ENCODE data around the gene CYGB.

CYGB gene

DNA sequence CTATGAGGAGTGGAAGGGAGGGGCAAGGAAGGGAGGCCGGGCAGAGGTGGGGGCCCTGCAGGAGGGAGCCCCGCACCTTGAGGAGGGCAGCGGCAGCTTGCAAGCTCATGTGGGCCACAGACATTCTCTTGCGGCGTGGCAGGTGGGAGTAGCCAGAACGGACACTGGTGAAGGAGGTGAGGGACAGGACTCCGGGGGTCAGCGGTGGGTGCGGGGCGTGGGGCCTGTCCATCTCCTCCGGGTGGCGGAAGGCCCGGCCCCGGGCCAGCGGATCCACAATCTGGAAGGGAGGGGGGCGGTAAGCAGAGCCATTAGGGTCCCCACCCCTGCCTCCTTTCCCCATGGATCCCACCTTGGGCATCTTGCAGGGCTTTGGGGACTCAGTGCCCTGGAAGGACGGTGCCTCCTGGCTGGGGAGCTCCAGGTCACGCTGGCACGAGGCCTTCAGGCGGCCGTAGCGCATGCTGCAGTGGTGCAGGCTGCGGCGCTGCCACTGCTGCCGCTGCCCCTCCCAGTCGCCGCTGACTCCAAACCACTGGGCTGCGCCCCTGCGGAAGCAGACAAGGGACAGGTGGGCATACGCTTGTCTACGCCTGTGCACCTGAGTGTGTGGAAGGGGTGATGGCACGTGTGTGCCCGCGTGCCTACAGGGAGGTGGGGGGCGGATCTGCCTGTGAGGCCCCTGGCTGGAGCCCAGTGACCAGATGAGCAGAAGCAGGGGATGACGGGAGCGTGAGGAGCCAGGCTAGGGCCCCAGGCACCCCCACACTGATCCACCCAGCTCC, 58.6 kb downstream of the CYGB start:
- H3K4me3 ChIP-seq (ENCODE audit: low read length): no peak overlapping the region
- DNase-seq (ENCODE audit: low read depth): no peak
- TF ChIP-seq CTCF (conservative IDR thresholded peaks at IDR 0.05; ENCODE audit: low read length): no peak

DNA sequence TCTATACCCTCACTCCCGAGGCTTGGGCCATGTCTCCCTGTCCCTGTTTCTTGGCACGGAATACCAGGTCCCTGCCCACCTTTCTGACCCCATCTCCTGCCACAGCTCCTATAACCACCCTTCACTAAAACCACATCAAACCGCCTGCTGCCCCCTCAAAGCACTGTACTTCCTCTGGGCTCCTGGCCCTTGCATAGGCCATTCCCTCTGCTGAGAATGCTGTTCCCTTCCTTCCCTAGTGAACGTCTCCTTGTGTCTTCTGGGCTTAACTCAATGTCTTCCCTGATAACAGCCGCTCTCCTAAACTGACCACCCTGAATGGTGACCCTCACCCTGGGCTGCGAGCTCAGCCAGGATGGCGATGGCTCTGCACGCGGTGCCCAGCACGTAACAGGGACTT, 59.4 kb downstream of the CYGB start:
- no peak for DNase-seq (ENCODE audit: low read depth)
- no peak for TF ChIP-seq CTCF (conservative IDR thresholded peaks at IDR 0.05; ENCODE audit: low read length)
- H3K4me3 ChIP-seq (ENCODE audit: low read length): no peak overlapping the region

DNA sequence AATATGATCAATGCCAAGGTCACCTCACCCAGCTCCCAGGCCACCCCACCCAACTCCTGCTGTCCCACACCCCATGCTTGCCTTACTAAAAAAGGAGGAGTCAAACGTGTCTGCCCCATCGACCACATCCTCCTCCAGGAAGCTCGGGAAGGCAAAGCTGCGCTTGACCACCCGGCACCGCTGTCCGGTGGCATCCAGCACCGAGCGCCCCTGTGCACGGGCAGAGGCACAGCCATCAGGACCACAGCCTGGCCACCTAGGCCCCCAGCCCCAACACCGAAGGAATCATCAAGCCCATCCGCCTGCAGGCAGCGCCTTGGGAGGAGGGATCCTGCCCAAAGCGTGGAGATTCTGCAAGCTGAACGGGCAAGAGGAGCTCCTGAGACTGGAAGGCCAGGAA, 59.9 kb downstream of the CYGB start:
- TF ChIP-seq CTCF (conservative IDR thresholded peaks at IDR 0.05; ENCODE audit: low read length): no peak
- no peak overlapping the region for H3K4me3 ChIP-seq (ENCODE audit: low read length)
- DNase-seq (ENCODE audit: low read depth): no peak
